DLD1 (cell line): ENCODE data around the gene IRF6.
"Not testable (repeated sequence)": the region's sequence is repeated elsewhere in the genome, so short reads cannot be mapped to it uniquely, and the experiment has no call there.

ENCODE experiments used
- in situ Hi-C: cut with HindIII; loops from 2 replicates; pipeline ENCODE4 v1.10.0; 2017; ENCODE audit warnings: low sequenced_read_pairs

Gene IRF6

GRCh38 chr1:209823143-209824041 is 17.4 kb upstream of the IRF6 start:
- in situ Hi-C loops = no loop called here

- in situ Hi-C loops = no loop called here
Measured at GRCh38 chr1:209822706-209823105, 16.8 kb upstream of the IRF6 start.

GRCh38 chr1:209820986-209821385 is 15.0 kb upstream of the IRF6 start:
- in situ Hi-C loops = no loop called here

- in situ Hi-C loops = no loop called here
Measured at GRCh38 chr1:209819058-209819457, 13.1 kb upstream of the IRF6 start.

- in situ Hi-C loops = no loop called here
Measured at GRCh38 chr1:209817691-209818090, 11.7 kb upstream of the IRF6 start.

- in situ Hi-C loops = no loop called here
Measured at GRCh38 chr1:209816923-209817322, 11.0 kb upstream of the IRF6 start.

- in situ Hi-C loops = no loop called here
Measured at GRCh38 chr1:209815931-209816341, 10.0 kb upstream of the IRF6 start.

- in situ Hi-C loops = no loop called here
Measured at GRCh38 chr1:209815490-209815889, 9.5 kb upstream of the IRF6 start.

- in situ Hi-C loops = no loop called here
Measured at GRCh38 chr1:209813902-209814301, 8.0 kb upstream of the IRF6 start.

GRCh38 chr1:209810783-209811182 is 4.8 kb upstream of the IRF6 start:
- in situ Hi-C loops = no loop called here

- in situ Hi-C loops = no loop called here
Measured at GRCh38 chr1:209809611-209810010, 3.7 kb upstream of the IRF6 start.

GRCh38 chr1:209808059-209808581 is 2.2 kb upstream of the IRF6 start:
- in situ Hi-C loops = no loop called here

GRCh38 chr1:209807509-209807908 is 1.6 kb upstream of the IRF6 start:
- in situ Hi-C loops = no loop called here

- in situ Hi-C loops = no loop called here
Measured at GRCh38 chr1:209805341-209805781, 581 bp downstream of the IRF6 start.

GRCh38 chr1:209803568-209803967 is 2.4 kb downstream of the IRF6 start:
- in situ Hi-C loops = no loop called here

GRCh38 chr1:209802780-209803152 is 3.2 kb downstream of the IRF6 start:
- in situ Hi-C loops = no loop called here

GRCh38 chr1:209802117-209802779 is 3.7 kb downstream of the IRF6 start:
- in situ Hi-C loops = no loop called here

- in situ Hi-C loops = no loop called here
Measured at GRCh38 chr1:209800984-209801834, 4.7 kb downstream of the IRF6 start.

GRCh38 chr1:209797978-209798639 is 7.8 kb downstream of the IRF6 start:
- in situ Hi-C loops = no loop called here

- in situ Hi-C loops = not testable (repeated sequence)
Measured at GRCh38 chr1:209793711-209794110, 12.2 kb downstream of the IRF6 start.
